ENCODE data around the gene RPS21.

The RPS21 gene

DNA sequence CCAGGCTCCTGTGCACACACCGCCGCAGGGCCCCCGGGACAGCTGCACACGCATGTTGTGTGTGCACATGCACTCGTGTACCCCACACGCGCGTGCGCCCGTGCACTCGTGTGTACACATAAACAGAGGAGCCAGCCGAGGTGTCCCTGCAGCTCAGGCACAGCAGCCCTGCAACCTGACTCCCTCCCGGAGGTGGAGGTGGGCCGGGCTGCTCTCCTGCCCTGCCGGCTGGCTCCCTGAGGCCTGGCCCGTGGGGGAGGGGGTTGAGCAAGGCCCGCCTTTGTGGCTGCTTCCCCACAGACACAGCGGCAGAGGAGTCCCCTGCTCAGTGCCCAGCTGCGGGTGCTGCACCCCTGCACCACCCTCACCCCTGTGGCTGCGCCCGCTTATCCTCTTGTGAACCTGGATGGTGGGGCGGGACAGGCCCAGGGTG, 39.8 kb downstream of the RPS21 start:
- DNase-seq (ENCODE audit: low read depth): no peak

DNA sequence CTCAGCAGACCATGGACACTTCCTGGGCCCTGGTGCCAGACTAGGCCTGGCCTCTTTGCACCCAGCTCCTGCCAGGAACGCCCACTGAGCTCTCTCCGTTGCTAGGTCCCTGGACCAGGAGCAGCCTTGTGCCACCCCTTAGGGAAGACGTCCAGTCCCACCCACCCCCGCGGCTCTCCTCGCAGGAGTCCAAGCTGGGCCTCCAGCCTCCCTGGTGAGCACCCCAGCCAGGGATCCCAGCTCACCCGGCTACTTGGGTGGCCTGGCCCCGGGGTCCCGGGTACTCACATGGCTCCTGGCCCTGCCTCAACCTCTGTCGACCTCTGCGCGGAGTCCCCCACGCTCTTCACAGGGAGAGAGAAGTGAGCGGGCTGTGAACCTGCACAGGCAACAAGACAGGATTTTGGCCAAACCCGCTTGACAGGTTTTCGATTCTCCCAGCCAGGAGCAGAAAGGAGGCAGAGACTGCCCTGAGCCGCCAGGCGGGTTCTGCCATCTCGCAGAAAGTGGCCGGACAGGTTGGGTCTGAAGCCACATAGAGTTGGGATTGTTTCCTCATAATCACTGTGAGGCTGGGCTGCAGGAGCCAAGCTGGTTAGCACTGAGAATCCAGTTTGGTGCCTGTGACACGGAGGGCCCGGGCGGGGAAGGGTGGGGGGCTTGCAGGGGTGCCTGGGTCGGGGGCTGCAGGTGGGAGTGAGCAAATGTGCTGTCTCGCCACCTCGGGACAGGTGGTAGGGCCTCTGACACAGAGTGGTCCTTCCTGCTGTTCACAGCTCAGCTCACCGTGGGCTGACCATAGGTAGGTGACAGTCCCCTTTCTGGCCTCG, 40.5 kb downstream of the RPS21 start, which contains the start of gene RBBP8NL:
Gene RBBP8NL, minus strand, starts transcription at position 368 of the 830 bp plus-strand sequence. CDS start 7,892 bp downstream, outside the sequence.
- DNase-seq (ENCODE audit: low read depth): no peak

DNA sequence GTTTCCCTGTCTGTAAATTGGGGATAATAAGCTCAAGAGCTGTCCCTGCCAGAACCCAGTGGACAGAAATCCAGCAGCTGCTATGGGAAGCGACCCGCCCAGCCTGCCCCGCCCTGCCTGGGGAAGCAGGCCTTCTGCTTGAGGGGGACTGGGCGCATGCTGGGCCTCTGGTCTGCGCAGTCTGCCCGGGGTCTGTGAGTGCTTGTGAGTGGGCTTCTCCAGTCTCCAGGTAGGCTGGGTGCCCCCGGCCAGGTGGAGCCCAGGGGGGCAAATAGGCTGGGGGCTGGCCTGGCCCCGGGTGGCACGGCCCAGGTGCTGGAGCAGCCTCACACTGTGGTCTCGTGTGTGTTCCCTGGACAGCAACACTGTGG, 41.1 kb downstream of the RPS21 start:
- no peak for DNase-seq (ENCODE audit: low read depth)

DNA sequence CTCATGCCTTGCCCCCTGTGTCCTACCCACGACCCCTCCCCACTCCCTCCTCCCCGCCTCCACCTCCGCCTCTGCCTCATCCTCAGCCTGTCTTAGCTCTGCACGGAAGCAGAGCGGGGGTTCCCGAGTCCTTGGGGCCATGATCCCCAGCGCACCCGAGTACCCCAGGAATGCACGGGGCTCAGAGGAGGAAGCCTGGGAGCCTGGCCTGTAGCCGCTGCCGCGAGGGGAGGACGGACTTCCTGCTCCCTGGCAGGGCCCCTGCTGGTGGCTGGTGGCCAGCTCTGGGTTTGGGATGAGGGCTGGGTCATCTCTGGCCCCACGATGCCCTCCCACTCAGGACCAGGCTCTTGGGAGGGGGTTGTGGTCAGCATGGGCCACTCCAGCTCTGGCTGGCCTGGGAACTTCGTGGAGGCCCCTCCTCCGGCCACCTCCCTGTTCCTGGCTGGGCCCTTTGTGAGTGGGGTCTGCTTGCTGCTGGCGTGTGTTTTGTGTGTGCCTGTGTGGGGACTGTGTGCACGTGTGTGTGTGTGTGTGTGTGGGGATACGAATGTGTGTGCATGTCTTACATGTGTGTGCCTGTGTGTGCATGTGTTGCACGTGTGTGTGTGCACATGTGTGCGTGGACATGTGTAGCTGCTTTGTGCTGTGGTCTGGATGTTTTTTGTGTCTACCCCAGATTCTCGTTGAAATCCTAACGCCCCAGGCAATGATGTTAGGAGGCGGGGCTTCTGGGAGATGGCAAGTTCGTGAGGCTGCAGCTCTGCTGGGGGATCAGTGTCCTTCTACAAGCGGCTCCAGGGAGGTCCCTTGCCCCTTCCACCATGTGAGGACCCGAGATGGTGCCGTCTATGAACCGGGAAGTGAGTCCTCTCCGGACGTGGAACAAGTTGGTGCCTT, 41.7 kb downstream of the RPS21 start:
- DNase-seq (ENCODE audit: low read depth): no peak

DNA sequence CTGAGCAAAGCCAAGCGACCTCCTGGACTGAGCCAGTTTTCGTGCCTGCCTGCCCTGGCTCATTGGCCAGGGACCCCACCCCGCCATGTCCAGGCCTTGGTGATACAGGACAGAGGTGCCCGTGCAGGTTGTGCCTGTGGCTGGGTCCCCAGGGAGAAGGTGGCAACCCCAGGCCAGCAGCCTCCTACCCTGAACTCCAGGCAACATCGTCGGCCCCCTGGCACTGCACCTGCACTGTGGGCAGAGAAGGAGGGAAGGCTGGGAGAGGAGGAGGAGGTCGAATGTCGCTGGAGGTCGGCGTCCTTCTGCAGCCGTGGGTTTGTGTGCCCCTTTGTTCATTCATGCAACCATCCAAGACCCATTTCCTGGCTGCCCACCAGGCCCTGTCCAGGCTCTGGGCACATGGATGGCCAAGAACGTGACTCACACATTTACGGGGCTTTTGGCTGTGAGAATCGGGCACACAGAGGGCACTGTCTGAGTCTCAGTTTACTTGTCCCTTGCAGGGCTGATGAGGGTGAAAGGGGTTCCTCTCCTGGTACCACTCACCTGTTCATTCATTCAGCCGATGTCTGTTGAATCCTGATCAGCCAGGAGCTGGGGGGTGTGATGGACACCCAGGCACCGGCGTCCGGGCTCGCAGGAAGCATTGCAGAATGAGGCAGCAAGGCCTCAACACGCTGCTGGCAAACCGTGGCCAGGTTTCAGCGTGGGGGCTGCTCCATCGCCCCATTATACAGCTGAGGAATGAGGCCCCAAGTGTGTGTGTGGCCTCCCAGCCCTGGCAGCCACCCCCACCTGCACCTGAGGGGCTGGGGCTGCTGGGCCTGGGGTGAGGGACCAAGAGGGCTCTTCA, 42.8 kb downstream of the RPS21 start:
- no peak for DNase-seq (ENCODE audit: low read depth)

DNA sequence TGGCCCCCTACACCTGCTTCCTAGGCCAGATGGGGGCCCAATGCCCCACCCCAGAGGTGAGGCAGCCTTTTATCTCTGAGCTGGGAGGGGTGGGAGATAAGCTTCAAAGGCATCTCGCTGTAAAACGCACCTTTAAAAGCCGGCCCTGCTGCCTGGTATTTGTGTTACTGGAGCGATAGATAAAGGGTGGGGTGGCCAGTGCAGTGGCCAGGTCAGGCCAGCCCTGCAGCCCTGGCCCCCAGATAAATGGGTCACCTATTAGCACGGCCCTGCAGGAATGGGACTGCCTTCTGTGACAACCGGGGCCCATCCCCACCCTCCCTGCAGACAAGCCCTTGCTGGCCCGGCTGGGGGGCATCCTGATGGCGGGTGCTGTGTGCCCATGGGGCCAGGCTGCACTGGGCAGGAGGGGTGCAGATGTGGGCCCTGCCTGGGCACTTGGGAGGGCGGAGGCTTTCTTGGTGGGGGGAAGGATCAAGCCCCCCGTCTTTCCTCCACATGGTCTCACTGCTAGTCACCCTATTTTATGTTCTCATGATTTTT, 43.5 kb downstream of the RPS21 start:
- no peak for DNase-seq (ENCODE audit: low read depth)

DNA sequence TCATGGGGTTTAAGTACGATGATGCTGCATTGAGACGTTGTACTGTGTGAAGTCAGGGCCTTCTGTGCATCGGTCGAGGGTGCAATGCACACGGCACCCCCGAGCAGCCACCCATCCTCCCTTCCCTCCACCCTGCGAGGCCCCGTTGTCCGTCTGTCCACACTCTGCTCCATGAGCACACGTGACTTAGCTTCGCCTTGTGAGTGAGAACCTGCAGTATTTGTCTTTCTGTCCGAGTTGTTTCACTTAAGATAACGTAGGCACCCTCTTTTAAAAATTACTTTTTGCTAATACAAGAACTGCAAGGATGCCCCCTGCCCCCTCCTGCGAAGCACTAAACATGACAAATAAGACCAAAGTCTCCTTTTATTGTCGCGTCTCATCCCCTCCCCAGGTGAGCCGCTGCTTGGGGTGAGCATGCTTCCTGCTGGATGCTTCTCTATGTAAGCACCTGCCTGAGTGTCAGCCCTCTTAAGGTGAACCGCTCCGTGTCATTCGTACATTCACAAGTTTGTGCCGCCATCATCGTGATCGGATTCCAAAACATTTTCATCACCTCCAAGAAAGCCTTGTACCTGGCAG, 44.1 kb downstream of the RPS21 start:
- DNase-seq (ENCODE audit: low read depth): no peak

DNA sequence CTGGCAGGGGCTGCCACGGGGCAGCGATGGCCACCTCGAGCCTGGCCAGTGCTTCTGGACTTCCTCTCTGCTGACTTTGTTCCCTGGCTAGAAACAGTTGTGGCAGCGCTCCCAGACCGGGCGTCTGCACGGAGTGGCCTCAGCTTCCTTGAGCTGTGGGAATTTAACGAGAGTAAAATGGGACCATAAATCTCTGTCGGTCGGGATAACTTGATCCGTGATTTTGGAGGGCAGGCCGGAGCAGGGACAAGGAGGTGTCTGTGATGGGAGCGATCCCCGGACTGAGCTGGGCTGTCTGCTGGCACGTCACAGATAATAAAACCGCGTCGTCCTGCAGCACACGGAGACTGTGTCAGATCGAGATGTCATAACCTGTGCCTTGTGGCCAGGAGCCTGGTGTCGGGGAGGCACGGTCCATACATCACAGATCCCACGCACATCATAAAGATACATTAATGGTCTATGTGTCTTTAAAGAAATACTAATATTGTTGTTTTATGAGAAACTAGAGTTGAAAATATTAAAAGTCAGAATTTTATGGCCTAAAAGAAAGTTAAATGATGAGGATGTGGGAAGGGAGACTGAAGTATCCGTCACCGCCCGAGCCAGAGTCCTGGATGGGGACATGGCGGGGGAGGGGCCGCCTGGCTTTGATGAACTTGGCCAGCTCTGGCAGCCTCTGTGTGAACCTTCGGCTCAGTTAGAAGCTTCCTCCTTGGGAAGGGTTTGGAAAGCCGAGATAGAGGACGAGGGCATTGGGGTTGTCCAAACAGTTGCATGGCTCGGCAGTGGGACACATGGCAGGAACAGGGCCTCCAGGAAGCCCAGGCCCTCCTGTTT, 47.0 kb downstream of the RPS21 start:
- no peak for DNase-seq (ENCODE audit: low read depth)

DNA sequence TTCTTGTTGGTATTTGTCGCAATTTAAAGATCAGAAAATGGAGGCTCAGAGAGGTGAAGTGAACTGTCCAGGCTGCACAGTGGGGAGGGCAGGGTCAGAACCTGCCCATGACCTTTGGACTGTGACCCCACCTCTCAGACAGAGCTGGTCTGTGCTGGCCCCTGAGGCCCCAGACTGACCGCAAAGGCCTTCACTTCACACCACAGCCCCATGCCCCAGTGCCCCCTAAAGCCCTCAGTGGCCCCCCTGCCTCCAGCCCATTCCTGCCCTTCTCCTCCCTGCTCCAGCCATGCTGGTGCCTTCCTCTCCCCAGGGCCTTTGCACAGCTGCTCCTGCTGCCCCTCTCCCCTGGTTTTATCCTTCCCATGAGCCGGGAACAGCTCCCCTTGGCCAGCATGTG, 49.8 kb downstream of the RPS21 start:
- DNase-seq (ENCODE audit: low read depth): no peak

DNA sequence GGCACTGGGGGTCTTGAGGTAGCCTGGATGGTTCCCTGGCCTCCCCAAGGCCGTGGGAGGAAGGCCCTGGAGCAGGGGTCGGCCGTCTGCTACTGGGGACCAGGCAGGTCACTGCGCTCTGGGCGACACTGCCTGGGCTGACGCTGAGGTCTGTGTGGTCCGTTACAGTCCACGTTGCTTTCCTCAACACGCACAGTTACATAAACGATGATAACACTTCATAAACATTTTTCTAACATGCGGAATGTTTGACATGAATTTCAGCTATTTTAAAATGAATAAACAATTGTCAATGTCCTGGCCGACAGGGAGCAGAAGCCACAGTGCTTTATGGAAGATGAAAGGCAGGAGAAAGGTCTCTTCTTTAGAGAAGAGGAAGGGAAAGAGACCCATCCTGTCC, 50.6 kb downstream of the RPS21 start:
- no peak for DNase-seq (ENCODE audit: low read depth)

DNA sequence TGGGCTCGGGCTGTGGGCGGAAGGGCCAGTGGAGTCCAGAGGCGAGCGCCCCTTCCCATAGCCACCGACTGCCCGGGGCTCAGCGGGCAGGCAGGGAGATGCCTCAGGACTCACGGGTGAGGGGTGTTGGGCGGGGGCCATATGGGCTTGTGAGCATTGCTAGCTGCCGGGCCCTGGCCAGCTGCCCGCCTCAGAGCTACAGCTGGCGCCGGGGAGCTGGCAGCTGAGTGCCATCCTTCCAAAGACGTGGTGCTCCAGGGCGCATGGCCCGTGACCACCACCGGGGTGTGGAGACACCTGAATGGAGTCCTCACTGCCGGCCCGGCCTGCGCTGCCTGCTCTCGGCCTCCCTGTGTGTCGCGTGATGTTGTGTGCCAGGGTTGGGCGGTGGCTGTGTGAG, 51.0 kb downstream of the RPS21 start:
- DNase-seq (ENCODE audit: low read depth): no peak

Measured in stimulated activated CD8-positive, alpha-beta memory T cell treated with anti-CD3 and anti-CD28 coated beads, Interleukin-7, amount 100 ng/mL, for 24 hours (primary cell).